HepG2 (cell line): ENCODE data around the gene TOX4. TPM values are rescaled to one million over a fixed set of nuclear protein-coding genes. Genes with fewer than 3 reads are reported as not detected.
A peak's percentile ranks its signal among the peaks of the same experiment; 100 is the strongest.

Experiments
- CAMTA2 ChIP-seq: sonication (generic); formaldehyde crosslinking; IDR thresholded peaks from 2 replicates; pipeline ENCODE4 v1.4.0; 2020; ENCODE audit warnings: mild to moderate bottlenecking, missing genetic modification reagents, borderline replicate concordance
- CENPX ChIP-seq: sonication (generic); formaldehyde crosslinking; IDR thresholded peaks from 2 replicates; pipeline ENCODE4 v1.9.0; 2021; ENCODE audit warnings: mild to moderate bottlenecking, missing genetic modification reagents, moderate library complexity
- DMAP1 ChIP-seq: IDR thresholded peaks from 2 replicates; pipeline ENCODE4 v1.6.1; 2016
- KAT8 ChIP-seq: IDR thresholded peaks from 2 replicates; pipeline ENCODE4 v1.6.1; 2016; ENCODE audit warnings: missing genetic modification reagents, missing compliant biosample characterization
- KDM4B ChIP-seq: sonication (generic); formaldehyde crosslinking; IDR thresholded peaks from 2 replicates; pipeline ENCODE4 v1.4.0; 2020; ENCODE audit warnings: missing genetic modification reagents
- MED13 ChIP-seq: sonication (generic); formaldehyde crosslinking; IDR thresholded peaks from 2 replicates; pipeline ENCODE4 v1.5.0; 2020; ENCODE audit warnings: missing genetic modification reagents
- NFYB ChIP-seq: sonication (generic); formaldehyde crosslinking; IDR thresholded peaks from 2 replicates; pipeline ENCODE4 v1.4.0; 2020; ENCODE audit warnings: missing genetic modification reagents
- NONO ChIP-seq, 2 experiments: fragments of 450-650 bp in 1 of 2; sonication (generic) in 1 of 2; formaldehyde crosslinking in 1 of 2; IDR thresholded peaks in 1 of 2; conservative IDR thresholded peaks in 1 of 2; 2 replicates each; pipeline versions ENCODE4 v1.6.1 to v1.8.0; 2017 to 2022; ENCODE audit warnings: mild to moderate bottlenecking in 1 of 2, missing genetic modification reagents in 1 of 2, moderate library complexity in 1 of 2
- POGZ ChIP-seq: sonication (generic); formaldehyde crosslinking; IDR thresholded peaks from 2 replicates; pipeline ENCODE4 v1.4.0; 2020; ENCODE audit warnings: mild to moderate bottlenecking, missing genetic modification reagents
- RAD21 ChIP-seq: fragments of 450-650 bp; formaldehyde crosslinking; IDR thresholded peaks from 2 replicates; pipeline ENCODE4 v1.5.0; 2020; ENCODE audit warnings: mild to moderate bottlenecking
- RARG ChIP-seq: sonication (generic); formaldehyde crosslinking; IDR thresholded peaks from 2 replicates; pipeline ENCODE4 v1.4.0; 2020; ENCODE audit warnings: low read depth, mild to moderate bottlenecking, missing genetic modification reagents
- U2AF1 ChIP-seq: fragments of 200-400 bp; formaldehyde crosslinking; optimal IDR thresholded peaks from 2 replicates; pipeline ENCODE3; 2017; ENCODE audit warnings: mild to moderate bottlenecking, low read depth, low read length
- ZBTB43 ChIP-seq: sonication (generic); formaldehyde crosslinking; conservative IDR thresholded peaks from 2 replicates; pipeline ENCODE4 v1.4.0; 2020; ENCODE audit warnings: missing genetic modification reagents
- ZKSCAN1 ChIP-seq: fragments of 150-350 bp; IDR thresholded peaks from 2 replicates; pipeline ENCODE4 v1.6.1; 2014; ENCODE audit warnings: low read length
- ZNF383 ChIP-seq: sonication (generic); formaldehyde crosslinking; IDR thresholded peaks from 2 replicates; pipeline ENCODE4 v1.4.0; 2020; ENCODE audit warnings: missing genetic modification reagents, mild to moderate bottlenecking, borderline replicate concordance
- ZNF446 ChIP-seq: sonication (generic); formaldehyde crosslinking; IDR thresholded peaks from 2 replicates; pipeline ENCODE4 v1.5.0; 2020; ENCODE audit warnings: mild to moderate bottlenecking, missing genetic modification reagents
- ZNF572 ChIP-seq: sonication (generic); formaldehyde crosslinking; IDR thresholded peaks from 2 replicates; pipeline ENCODE4 v1.5.1; 2020; ENCODE audit warnings: mild to moderate bottlenecking, missing genetic modification reagents
- ZNF614 ChIP-seq: IDR thresholded peaks from 2 replicates; pipeline ENCODE4 v1.6.1; 2018; ENCODE audit warnings: missing biosample characterization, missing genetic modification reagents, inconsistent platforms, borderline replicate concordance
- ZNF790 ChIP-seq: sonication (generic); formaldehyde crosslinking; IDR thresholded peaks from 2 replicates; pipeline ENCODE4 v1.8.0; 2022; ENCODE audit warnings: missing genetic modification reagents, mild to moderate bottlenecking, borderline replicate concordance
- polyA plus RNA-seq, 8 experiments: library from polyadenylated mRNA; depleted of rRNA in 3 of 8; stranded (reverse) in 7 of 8; unstranded in 1 of 8; fragments of >200 nt; fragmentation: Illumina TruSeq in 4 of 8; extraction: Trizol in 4 of 8; gene quantifications; 2 replicates each; pipeline versions ENCODE4 v1.2.1 to v1.2.3, GENCODE V29; 2011 to 2016; ENCODE audit warnings: low read depth in 4 of 8, missing spikeins in 1 of 8, mixed read lengths in 1 of 8; ENCODE audit not compliant: insufficient read depth in 1 of 8
- total RNA-seq, 5 experiments: library from RNA; depleted of rRNA; stranded (reverse); fragments of >200 nt; fragmentation: Illumina TruSeq; extraction: Trizol; gene quantifications; 2 replicates each; pipeline ENCODE4 v1.2.3, GENCODE V29; 2016; ENCODE audit warnings: low read depth in 1 of 5
- TF ChIP-seq, protein P1 (sequence below), 2 experiments: sonication (generic) in 1 of 2; formaldehyde crosslinking in 1 of 2; IDR thresholded peaks; 2 replicates each; pipeline versions ENCODE4 v1.4.0 to v1.6.1; 2016 to 2020; ENCODE audit warnings: borderline replicate concordance in 1 of 2, low read depth in 1 of 2, mild to moderate bottlenecking in 1 of 2, missing genetic modification reagents in 1 of 2
- TF ChIP-seq, protein P2 (sequence below): sonication (generic); formaldehyde crosslinking; IDR thresholded peaks from 2 replicates; pipeline ENCODE4 v1.4.0; 2020; ENCODE audit warnings: mild to moderate bottlenecking, missing genetic modification reagents

TOX4 gene
- total and polyA plus RNA-seq, 2 of the 13 experiments (the other 11 are each of a cell fraction or from before 2014, with no cell fraction given), result 71.8 to 163 TPM

GRCh38 chr14:21510735-21511657 lies 34.0 kb downstream of the TOX4 start, which contains the start of gene METTL3 (continued):
- TF ChIP-seq DMAP1, result peak; percentile 98
- TF ChIP-seq, protein P1, sequence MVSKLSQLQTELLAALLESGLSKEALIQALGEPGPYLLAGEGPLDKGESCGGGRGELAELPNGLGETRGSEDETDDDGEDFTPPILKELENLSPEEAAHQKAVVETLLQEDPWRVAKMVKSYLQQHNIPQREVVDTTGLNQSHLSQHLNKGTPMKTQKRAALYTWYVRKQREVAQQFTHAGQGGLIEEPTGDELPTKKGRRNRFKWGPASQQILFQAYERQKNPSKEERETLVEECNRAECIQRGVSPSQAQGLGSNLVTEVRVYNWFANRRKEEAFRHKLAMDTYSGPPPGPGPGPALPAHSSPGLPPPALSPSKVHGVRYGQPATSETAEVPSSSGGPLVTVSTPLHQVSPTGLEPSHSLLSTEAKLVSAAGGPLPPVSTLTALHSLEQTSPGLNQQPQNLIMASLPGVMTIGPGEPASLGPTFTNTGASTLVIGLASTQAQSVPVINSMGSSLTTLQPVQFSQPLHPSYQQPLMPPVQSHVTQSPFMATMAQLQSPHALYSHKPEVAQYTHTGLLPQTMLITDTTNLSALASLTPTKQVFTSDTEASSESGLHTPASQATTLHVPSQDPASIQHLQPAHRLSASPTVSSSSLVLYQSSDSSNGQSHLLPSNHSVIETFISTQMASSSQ (IDR thresholded peaks at IDR 0.05; ENCODE audit: low read depth), result no peak; the same call in 1 of the 2 replicates
- TF ChIP-seq, protein P1 (CRISPR knock-in tag; IDR thresholded peaks at IDR 0.05; ENCODE audit: borderline replicate concordance), result peak; percentile 52; the same call in 1 of the 2 replicates
- no peak for TF ChIP-seq NONO (IDR thresholded peaks at IDR 0.05)
- TF ChIP-seq NONO (CRISPR knock-in tag; conservative IDR thresholded peaks at IDR 0.05), result peak; percentile 92
- no peak for TF ChIP-seq CENPX
- peak; percentile 76; the same call in 1 of the 2 replicates for TF ChIP-seq CAMTA2 (CRISPR knock-in tag)
- TF ChIP-seq ZNF446, result no peak
- TF ChIP-seq RARG (CRISPR knock-in tag), result no peak
- peak; percentile 61; the same call in 1 of the 2 replicates for TF ChIP-seq ZNF572 (CRISPR knock-in tag)
- TF ChIP-seq RAD21 (CRISPR knock-in tag), result peak; percentile 10; the same call in 1 of the 2 replicates
- peak; percentile 58; the same call in 1 of the 2 replicates for TF ChIP-seq ZBTB43 (CRISPR knock-in tag)
- TF ChIP-seq U2AF1, result peak; percentile 3
- TF ChIP-seq, protein P2, sequence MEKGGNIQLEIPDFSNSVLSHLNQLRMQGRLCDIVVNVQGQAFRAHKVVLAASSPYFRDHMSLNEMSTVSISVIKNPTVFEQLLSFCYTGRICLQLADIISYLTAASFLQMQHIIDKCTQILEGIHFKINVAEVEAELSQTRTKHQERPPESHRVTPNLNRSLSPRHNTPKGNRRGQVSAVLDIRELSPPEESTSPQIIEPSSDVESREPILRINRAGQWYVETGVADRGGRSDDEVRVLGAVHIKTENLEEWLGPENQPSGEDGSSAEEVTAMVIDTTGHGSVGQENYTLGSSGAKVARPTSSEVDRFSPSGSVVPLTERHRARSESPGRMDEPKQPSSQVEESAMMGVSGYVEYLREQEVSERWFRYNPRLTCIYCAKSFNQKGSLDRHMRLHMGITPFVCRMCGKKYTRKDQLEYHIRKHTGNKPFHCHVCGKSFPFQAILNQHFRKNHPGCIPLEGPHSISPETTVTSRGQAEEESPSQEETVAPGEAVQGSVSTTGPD, result peak; percentile 78; the same call in 1 of the 2 replicates
- TF ChIP-seq POGZ (CRISPR knock-in tag), result peak; percentile 94
- peak; percentile 56 for TF ChIP-seq NFYB
- TF ChIP-seq ZNF614, result peak; percentile 90
- no peak; the same call in 1 of the 2 replicates for TF ChIP-seq ZNF383
- no peak for TF ChIP-seq ZKSCAN1
- peak; percentile 84 for TF ChIP-seq KDM4B (CRISPR knock-in tag)
- TF ChIP-seq KAT8 (CRISPR knock-in tag), result peak; percentile 98
- TF ChIP-seq MED13 (CRISPR knock-in tag), result no peak
- no peak for TF ChIP-seq ZNF790 (CRISPR knock-in tag)
